GM21528 (cell line): Measurements from ENCODE around the gene STIM1.
"Not testable (repeated sequence)": the region's sequence is repeated elsewhere in the genome, so short reads cannot be mapped to it uniquely, and the experiment has no call there.

Source experiments
- ATAC-seq: cut with Tn5 transposase; IDR thresholded peaks from one replicate; pipeline ENCODE4 v1.9.1; 2021; ENCODE audit warnings: mild to moderate bottlenecking, moderate library complexity; ENCODE audit not compliant: unreplicated experiment, low FRiP score

Gene STIM1

DNA sequence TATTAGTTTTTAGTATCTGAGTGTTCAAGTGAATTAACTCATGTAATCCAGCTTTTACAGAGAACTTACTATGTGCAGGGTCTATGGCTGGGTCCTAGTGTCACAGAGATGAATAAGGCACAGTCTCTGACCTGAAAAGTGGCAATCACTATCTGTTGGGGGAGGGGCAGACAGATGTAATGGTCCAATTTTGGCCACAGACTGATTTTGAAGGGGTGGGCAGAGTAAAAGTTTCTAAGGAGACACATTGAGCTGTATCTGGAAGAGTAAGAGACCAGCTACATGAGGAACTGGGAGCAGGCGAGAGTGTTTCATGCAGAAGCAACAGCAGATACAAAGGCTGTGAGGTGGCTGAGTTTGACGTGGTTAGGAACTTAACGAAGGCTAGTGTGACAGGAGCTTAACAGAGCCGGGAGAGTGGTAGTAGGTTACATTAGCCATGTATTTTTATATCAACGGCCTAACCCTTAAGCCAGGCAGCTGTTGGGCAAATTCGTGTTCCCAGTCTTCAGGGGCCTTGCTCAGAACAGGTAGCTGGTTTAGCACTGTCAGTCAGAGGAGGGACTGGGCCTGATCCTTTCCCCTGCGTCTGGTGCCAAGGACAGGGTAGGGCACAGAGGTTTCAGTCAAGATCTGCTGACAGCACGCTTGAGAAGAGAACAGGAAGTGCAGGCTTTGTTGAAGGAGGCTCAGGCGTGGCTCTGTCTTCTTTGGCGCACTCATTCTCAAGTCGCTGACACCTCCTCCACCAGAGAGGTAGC lies 1.4 kb upstream of the STIM1 start:
- peak; percentile 46 for ATAC-seq

DNA sequence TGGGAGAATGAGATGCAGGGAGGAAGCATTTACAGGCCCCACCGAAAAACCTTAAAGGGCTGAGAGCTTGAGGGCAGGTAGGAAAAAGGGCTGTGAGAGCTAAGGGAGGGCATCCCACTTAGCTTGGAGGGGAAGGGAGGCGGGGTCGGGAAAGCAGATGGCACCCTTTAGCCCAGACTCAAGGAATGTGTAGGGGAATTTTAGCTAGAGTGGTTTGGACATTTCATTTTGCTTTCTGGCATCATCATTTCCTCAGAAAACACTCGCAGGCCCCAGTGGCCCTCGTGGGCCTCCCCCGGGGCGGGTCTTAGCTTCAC lies 846 bp upstream of the STIM1 start:
- ATAC-seq: no peak

DNA sequence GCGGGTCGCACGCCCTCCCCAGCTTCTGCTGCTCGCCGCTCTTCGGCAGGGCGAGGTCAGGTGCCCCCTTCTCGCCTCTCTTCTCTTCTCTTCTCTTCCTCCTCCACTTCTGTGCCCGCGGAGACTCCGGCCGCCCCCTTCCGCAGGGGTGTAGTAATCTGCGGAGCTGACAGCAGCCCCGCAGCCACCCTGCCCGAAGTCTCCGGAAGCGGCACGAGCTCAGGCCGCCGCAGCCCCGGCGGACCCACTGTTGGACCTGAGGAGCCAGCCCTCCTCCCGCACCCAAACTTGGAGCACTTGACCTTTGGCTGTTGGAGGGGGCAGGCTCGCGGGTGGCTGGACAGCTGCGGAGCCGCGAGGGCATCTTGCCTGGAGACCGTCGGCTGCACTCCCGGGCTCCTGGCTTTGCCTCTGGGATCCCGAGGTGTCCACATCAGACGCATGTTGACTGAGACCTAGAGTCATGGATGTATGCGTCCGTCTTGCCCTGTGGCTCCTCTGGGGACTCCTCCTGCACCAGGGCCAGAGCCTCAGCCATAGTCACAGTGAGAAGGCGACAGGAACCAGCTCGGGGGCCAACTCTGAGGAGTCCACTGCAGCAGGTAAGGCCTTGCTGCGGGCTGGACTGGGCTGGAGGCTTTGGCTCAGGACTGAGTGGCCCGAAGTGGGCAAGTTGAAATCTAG lies 486 bp downstream of the STIM1 start:
- peak; percentile 18 for ATAC-seq

DNA sequence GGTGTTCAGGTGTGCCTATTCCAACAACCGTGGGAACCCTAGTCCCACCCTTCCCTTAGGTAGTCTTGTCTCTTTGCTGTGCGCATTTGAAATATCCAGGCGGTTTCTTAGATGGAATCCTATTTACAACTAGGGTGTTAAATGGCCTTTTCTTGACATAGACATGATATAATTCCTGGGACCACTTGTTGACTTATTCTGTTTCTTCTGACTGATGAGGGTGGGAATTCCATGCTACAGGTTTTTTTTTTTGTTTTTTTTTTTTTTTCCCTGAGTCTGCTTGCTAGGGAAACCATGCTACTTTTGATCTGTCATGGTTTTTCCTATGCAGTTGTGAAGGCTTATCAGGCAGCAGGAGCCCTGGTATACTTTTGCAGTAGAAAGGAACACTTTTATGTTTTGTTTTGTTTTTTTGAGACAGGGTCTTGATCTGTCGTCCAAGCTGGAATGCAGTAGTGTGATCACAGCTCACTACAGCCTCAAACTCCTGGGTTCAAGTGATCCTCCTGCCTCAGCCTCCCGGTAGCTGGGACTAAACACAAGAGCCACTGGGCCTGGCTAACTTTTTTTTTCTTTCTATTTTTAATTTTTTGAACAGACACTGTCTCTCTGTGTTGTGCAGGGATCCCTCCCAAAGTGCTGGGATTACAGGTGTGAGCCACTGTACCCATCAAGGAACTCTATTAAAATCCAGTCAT lies 1.5 kb downstream of the STIM1 start:
- no peak for ATAC-seq

DNA sequence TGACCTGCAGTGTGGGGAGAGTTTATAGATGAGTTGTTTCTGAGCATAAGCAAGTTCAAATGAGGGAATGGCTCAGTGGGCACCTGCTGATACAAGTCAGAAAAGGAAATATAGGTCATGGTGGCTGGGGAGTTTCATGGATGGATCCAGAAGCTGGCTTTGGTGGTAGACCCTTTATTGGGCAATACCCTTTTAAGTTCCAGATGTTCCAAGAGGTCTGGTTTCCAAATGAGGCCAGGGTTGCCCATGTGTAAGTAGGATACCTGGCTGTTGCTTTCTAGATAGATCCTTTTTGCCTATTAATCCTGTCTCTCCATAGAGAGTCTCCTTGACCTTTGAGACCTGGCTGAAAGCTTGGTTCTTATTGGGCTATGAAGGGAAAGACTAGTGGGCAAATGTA lies 2.2 kb downstream of the STIM1 start:
- ATAC-seq: no peak

DNA sequence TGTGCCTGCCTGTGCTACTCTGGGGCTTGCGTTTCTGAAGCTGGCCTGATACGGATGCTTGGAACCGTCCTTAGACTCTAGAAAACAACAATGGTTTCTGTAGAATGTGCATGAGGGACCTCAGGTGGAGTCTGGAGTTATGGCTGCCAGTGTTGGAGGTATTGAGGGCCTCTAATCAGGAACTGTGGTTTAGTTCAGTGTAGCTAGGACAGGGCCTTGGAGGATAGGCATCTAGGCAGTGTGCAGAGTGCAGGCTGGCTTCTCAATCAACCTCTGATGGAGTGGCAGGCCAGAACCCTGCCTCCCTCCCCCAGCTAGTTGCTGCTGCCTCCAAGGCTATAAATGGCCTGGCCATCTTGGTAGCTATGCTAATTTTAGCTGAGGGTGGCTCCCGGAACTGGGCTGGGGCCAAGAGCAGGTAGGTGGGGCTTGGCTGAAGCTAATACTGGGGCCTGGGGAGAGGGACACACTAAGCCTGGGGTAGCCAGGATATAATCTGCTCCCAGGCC lies 4.0 kb downstream of the STIM1 start:
- ATAC-seq: peak; percentile 33

DNA sequence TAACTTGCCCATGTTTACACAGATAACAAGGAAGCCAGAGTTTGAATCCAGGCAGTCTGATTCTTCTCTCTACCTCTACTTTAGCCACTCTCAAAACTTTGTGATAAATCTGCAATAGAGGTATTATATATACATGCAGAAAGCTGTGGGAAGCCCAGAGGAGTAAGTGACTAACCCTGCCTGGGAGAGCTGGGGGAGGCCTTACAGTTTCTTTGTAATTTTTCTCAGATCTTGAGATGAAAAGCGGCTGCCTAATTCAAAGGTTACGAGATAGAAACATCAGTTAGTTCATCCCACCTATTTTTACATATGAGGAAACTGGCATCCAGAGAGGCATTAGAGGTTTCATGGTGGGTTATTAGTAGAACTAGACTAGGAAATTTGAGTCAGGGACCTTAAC lies 4.9 kb downstream of the STIM1 start:
- ATAC-seq: no peak

DNA sequence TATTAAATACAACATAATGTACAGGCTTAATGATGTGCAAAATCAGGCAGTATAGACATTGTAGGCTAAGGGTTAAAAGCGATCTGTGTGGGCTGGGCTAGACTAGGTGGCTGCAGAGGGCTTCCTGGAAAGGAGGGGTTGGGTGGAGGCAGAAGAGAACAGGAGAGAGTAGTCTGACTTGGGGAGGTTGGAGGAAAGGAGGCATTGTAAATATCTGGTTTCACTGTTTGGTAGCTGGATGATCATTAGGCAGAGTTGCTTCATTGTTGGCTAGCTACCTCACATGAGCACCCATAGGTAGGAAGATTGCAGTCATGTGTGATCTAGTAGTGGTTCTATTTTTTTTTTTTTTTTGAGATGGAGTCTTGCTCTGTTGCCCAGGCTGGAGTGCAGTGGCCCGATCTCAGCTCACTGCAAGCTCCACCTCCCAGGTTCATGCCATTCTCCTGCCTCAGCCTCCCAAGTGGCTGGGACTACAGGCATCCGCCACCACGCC lies 5.5 kb downstream of the STIM1 start:
- ATAC-seq: not testable (repeated sequence)

DNA sequence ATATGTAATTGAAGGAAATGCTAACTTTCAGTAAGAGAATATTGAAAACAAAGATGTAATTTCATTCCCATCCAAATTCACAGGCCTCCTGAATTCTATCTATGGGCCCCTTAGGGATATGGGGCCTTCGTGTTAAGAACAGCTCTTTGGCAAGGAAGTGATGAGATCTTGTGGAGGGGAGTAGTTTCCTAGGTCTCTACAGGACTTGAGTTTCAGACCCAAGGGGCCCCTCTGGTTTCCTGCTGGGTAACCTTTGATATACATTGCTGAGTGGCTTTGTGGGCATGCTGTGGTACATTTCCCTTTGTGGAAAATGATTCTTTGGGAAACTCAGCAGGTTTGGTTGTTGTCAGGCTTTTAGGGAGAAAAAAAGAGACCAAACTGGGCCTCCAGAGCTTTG lies 6.2 kb downstream of the STIM1 start:
- no peak for ATAC-seq

DNA sequence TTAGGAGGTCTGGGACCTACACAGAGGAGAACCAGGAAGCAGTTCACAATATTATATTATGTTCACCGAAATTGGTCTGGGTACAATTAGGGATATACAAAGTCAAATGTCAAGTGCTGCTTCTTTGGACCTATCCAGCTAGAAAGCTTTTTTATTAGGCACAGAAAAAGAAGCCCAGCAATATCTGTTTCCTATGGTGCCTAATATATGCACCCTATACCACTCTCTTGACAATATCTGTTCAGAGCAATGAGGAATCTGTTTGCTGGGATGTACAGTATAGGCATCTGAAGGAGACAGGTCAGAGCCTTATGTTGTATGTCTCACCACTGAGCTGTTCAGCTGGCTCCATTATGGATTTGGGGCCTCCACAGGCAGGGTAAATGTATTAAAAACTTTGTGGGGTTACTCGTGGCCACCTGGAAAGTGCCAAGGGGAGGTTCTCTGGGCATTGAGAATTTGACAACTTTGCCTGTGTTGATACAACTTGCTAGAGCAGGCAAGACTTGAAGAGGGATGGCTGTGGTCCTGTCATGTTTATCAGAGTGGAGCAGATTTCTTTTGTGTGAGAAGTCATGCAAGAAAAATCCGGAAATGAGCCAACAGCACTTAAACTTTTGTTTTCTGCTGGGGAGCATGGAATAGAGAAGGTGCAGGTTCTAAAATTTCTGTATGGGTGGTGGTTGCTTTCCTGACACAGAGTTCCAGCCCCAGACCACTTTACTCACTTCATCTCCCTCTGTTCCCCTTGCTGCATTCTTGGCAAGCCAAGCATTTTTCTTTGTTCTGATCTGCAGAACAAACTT lies 10.1 kb downstream of the STIM1 start:
- no peak for ATAC-seq

DNA sequence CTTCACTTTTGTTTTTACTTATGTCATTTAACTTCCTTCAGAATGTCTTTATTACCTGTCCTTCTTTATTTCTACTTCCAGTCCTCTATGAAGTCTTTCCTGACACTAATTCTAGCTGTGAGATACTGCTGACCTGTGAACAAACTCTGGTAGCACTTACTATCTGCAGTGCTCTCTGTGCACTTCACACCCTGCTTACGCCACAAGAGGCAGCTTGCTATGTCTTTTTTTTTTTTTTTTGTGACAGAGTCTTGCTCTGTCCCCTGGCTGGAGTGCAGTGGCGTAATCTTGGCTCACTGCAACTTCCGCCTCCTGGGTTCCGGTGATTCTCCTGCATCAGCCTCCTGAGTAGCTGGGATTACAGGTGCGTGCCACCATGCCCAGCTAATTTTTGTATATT lies 10.7 kb downstream of the STIM1 start:
- no peak for ATAC-seq

DNA sequence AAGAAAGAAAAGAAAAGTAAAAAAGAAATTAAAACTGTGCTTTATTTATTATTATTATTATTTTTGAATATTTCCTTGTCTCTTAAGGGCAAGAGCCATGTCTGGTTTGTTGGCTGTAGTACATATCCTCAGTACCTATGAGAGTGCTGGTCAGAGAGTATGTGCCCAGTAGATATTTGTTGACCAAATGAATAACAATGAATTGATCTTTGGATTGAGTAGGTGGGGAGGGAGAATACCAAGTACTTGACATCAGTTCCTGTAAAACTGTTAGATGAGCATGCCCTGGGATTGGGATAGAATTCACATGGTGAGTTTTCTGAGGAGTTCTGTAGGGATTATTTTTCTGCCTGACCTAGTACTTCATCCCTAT lies 11.4 kb downstream of the STIM1 start:
- no peak for ATAC-seq

DNA sequence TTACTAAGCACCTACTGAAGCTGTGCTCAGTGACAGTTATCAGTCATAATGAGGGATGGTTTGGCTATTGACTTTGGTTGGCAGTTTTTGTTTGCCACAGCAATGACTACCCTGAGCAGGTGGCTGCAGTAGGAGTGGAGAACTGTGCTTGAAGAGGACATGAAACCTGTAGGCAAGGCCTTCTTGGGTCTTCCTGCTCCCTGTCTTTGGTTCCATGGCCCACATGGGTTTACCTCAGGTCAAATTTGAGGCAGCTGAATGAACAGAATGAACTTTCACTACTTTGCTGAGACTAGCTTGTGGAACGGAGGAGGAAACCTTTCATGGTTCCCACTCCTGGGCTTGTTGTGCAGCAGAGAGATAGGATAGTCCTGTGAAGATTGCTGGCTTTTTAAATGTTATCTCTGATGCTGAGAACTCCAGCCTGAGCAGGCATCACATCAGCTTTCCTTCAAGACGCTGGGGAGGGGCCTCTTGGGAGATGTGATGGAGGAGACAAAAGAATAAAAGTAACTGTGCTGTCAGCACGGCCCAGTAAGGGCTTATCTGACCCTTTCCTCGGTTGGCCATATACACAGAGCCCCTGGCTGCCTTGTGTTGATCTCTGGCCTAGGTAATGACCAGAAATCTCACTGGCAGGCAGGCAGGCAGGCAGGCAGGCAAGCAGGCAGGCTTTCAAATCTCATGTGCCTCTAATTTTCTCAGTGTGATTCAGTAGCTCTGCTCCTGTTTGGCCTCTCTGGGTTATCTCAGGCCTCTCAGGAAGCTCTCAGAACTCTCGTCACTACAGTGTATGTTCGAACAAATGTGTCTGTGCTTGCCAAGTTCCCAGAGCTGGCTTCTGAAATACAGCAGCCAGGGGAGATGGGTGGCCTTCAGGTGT lies 12.0 kb downstream of the STIM1 start:
- ATAC-seq: peak; percentile 68

DNA sequence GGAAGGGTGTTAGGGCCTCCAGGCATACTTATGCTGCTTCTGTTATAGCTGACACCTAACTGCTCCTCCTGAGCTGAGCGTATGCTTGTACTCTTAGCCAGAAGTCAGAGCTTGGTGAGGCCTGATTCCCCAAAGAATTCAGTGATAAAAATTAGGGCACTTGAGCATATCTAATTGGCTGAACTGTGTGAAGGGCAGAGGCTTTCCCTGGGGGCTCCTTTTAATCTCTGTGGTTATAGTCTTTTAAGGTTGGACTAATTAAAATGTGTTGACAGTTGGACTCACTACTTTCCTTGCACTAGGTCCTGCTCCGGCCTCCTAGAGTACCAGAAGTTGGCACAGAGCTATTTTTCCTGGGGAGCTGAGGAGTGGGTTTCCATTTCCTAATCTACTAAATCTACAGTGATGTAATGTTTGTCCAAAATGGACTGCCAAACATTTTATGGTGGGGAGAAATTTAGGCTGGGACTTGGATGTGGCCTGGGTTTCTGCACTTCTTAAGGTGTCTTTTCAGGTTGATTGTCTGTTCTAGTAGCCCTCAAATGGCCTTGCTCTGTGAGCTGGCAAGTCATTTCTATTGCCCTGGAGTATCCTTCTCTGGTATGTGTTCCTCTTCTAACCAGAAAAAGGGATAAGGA lies 18.4 kb downstream of the STIM1 start:
- no peak for ATAC-seq

DNA sequence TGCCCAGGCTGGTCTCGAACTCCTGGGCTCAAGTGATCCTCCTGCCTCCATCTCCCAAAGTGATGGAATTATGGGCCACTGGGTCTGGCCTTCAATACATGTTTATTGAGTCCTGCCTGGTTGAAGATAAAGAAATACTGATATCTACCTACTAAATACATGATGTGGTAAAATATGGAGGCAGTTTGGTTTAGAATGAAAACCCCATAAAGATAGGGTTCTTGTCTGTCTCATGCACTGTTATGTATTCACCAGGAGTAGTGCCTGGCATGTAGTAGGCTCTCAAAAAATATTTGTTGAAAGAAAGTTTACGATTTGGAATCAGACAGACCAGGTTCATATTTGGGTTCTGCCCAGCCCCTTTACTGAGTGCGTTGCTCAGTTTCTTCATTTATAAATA lies 21.1 kb downstream of the STIM1 start:
- ATAC-seq: no peak

DNA sequence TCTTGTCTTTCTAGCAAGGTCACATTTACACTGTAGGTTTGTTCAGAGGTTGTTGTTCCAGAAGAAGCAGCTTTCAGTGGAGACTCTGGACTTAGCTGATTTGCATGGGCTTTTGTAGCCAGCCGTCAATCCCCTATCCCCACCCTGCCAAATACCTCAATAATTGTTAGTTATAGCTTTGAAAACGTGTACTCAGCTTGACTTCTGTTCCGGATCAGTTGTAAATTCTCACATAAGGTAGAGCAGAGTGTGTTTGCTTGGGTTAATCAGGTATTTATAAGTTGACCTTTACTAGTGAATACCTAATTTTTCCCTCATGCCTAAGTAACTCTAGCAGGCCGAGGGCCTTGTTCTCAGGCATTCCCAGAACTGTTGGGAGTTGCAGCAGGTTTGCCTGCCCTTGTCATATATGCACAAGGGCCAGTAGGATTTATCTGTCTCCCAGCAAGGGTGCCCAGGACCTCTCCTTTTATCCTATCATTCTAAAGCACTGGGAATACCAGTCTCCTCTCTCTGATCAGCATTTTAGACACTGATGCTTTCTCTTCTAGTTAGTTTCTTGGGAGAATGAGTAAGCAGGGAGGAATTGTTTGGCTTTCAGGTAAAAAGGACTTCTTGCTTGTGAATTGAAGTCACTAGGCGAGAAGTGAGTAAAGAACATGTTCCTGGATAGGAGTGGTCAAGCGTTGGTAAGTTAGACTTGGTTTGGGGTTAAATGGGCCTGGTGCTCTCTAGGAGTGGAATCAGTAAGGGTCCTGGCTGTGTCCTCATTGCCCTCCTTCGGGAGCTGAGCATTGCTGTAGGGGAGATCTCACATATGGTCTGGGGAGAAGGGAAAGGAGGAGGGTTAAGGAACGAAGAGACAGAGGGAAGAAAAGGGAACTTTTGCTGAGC lies 22.1 kb downstream of the STIM1 start:
- no peak for ATAC-seq

DNA sequence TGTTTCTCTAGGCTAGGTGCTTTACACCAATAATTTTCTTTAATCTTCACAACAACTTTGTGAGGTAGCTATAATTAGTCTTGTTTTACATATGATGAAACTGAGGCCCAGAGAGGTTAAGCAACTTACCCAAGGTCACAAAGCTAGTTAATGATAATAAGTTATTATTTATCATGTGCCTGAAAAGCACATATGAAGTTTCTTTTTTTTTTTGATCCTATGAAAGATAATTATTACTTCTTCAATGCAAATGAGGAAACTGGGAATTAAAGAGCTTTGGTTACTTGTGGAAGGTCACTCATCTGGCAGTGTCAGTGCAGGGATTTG lies 22.8 kb downstream of the STIM1 start:
- no peak for ATAC-seq

DNA sequence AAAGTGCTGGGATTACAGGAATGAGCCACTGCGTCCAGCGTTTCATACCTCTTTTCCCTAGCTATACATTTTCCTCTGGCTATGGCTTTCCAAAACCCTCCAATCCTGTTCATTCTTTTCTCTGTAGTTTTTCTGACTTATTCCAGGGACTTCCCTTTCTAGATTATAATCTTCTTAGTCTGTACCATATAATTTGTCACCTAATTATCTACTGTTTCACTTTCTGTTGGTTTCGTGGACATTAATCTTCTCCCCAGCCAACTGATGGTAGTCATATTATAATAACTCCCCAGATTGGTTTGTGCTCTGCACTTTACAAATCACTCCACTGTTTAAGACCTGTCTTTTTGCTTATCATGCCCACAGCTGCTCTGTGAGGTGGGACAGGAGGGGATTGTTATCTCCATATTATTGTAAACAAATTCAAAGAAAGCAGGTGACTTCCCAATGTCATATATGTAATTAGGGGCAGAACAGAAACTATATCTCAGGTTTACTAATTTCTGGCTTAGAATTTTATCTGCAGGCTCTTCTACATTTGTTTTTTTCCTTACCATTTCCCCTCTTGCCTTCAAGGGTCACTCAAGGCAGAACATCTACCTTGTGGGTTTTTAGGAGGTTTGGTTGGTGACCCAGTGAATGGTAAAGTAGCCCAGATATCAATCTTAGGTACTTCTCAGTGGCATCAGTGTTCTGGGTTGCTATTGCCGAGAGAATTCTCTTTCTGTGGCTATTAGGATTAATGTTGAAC lies 23.9 kb downstream of the STIM1 start:
- ATAC-seq: no peak
